DOHH2 (cell line): ENCODE measurements around the gene VPS8.

Source experiments
- EZH2phosphoT487 ChIP-seq: fragments of 200-600 bp; sonication (generic); IDR thresholded peaks from 2 replicates; pipeline ENCODE4 v1.6.1; 2017; ENCODE audit warnings: borderline replicate concordance, mild to moderate bottlenecking, antibody characterized with exemption, low read length, moderate library complexity, mixed read lengths
- TF ChIP-seq, protein P1 (sequence below): fragments of 200-600 bp; sonication (generic); IDR thresholded peaks from one replicate; pipeline ENCODE4 v1.5.1; 2014; ENCODE audit warnings: antibody characterized with exemption, mild to moderate bottlenecking, low read depth, low read length; ENCODE audit not compliant: poor library complexity, severe bottlenecking

DNA sequence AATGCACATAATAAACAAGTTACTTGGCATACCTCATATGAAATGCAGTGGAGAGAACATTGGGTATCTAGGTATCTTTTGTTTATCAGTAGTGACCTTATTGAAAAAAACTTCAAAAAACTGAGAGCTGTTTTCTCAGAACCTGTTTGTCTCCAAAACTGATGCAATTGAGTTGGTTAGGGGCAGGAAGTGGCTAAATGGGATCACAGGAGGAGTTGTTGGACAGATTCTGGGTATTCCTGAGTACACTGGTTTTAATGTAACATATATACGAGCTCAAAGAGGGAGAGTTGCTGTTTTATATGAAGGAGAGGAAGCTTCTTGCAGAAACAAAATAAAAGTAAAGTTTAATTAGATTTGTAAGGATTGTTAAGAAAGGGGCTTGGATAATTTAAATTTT lies 181.4 kb downstream of the VPS8 start:
- TF ChIP-seq, protein P1, sequence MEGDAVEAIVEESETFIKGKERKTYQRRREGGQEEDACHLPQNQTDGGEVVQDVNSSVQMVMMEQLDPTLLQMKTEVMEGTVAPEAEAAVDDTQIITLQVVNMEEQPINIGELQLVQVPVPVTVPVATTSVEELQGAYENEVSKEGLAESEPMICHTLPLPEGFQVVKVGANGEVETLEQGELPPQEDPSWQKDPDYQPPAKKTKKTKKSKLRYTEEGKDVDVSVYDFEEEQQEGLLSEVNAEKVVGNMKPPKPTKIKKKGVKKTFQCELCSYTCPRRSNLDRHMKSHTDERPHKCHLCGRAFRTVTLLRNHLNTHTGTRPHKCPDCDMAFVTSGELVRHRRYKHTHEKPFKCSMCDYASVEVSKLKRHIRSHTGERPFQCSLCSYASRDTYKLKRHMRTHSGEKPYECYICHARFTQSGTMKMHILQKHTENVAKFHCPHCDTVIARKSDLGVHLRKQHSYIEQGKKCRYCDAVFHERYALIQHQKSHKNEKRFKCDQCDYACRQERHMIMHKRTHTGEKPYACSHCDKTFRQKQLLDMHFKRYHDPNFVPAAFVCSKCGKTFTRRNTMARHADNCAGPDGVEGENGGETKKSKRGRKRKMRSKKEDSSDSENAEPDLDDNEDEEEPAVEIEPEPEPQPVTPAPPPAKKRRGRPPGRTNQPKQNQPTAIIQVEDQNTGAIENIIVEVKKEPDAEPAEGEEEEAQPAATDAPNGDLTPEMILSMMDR: no peak
- no peak for TF ChIP-seq EZH2phosphoT487
